ENCODE measurements around the gene TCF21. TPM values are rescaled to one million over a fixed set of nuclear protein-coding genes. Genes with fewer than 3 reads are reported as not detected.

TCF21 gene
- total RNA-seq, 1 experiment from 2014 or later, result not detected

DNA sequence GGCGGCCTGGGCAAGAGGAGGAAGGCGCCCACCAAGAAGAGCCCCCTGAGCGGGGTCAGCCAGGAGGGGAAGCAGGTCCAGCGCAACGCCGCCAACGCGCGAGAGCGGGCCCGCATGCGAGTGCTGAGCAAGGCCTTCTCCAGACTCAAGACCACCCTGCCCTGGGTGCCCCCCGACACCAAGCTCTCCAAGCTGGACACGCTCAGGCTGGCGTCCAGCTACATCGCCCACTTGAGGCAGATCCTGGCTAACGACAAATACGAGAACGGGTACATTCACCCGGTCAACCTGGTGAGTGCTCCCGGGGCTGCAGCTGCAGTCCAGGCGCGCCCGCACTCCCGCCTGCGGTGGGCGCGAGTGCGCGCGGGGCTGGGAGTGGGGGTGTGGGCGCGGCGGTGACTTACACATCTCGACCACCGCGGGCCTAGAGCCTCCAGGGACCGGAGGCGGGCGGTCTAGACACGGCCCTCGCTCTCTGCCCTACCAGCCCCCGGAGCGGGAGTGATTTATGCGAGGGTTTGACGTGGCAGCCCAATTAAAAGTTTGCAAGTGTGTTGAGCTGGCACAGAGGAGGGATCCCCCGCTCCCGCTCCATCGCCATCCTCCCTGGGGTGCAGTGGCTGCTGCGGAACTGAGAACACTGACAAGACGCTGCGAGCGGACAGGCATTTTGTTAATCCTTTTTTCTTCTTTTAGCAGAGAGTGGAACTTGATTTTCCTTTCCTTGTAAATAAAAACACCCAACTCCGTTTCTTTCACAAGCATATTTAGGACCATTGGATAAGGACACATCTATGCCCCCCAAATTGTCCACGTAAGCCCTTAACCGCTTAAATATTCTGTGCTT lies 867 bp downstream of the TCF21 start:
- peak; percentile 68 for DNase-seq (ENCODE audit: low read depth)

DNA sequence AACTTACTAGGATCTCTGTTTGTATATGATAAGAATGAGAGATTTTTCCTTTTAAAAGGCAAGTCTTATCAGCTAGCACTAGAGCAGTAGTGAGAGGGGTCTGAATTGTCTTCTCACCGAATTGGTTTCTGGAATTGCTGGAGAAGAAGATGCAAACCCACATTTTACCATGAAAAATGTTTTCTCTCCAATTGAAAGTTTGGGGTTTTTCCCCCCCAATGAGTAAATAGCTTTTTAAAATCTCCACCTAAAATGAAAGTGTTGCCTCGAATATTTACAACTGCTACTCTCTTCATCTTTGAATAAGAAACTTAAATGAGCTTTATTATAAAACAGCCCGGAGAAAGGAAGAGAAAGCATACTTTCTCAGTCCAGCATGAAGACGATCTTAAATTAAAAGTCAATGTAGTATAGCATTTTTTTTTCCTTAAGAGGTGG lies 1.8 kb downstream of the TCF21 start:
- no peak for DNase-seq (ENCODE audit: low read depth)

DNA sequence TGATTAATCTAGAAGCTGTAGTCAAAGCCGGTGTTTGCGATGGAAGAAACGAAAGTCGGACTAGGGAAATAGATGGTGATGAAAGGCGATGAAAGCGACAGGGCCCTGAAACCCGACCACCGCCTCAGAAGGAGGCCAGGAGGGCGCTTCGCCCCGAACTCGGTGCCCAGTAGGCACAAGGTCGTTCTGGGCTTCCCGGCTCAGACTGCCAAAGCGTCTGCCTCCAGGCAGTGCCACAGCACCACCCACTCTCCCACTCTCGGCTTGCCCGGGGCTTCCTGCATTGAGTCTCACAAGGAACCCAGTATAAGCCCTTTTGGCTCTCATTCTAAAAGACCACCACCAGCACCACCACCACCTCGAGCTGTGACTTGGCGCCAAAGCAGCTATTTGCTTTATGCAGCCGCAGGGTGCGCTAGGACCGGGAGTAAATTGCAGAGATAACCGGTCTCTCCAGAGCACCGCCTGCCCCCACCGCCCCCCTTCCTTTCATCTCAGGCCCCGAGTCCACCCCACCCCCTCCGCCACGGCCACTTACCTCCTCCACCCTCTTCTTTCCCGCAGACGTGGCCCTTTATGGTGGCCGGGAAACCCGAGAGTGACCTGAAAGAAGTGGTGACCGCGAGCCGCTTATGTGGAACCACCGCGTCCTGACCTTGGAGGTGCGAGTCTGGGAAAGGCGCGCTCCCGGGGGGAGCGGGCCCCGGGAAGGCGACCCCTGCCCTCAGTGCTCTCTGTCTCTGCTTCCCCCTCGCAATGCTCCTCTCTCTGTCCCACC lies 2.4 kb downstream of the TCF21 start:
- peak; percentile 44 for DNase-seq (ENCODE audit: low read depth)

DNA sequence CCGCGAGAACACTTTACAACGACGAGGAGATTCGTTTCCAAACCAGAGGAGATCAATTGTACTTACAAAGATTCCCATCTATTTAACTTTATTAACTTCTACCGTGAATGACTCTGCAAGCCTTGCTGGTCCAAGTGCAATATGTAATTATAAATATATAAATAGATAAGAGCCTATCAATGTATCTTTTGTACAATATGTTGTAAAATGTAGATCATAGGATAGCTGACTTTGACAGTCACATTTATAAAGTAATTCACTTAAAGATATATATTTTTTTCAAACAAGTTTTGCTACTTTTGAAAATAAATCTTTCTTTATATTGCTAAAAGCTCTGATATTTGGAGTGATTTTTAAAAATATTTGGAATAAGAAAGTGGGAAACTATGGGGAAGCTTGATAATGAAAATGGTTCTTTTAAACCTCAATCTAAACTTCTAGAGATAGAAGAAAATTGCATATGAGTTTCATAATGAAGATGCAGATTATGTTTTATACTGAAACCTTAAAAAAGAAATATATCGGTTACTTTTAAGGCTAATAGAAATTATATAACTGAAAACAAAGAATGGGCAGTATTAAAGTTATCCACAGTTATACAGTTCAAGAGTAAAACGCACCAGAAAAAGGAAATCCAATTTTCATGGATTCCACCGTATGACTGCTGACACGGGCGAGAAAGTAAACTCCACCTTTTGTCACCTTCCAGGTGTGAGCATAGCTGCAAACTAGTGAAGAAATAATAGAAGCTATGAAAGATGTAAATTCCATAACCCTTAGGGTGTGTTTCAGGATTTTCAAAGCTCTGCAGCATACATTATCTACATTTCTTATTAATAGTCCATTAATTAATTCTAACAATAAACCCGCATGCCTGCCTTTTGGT lies 3.3 kb downstream of the TCF21 start:
- DNase-seq (ENCODE audit: low read depth), result no peak

DNA sequence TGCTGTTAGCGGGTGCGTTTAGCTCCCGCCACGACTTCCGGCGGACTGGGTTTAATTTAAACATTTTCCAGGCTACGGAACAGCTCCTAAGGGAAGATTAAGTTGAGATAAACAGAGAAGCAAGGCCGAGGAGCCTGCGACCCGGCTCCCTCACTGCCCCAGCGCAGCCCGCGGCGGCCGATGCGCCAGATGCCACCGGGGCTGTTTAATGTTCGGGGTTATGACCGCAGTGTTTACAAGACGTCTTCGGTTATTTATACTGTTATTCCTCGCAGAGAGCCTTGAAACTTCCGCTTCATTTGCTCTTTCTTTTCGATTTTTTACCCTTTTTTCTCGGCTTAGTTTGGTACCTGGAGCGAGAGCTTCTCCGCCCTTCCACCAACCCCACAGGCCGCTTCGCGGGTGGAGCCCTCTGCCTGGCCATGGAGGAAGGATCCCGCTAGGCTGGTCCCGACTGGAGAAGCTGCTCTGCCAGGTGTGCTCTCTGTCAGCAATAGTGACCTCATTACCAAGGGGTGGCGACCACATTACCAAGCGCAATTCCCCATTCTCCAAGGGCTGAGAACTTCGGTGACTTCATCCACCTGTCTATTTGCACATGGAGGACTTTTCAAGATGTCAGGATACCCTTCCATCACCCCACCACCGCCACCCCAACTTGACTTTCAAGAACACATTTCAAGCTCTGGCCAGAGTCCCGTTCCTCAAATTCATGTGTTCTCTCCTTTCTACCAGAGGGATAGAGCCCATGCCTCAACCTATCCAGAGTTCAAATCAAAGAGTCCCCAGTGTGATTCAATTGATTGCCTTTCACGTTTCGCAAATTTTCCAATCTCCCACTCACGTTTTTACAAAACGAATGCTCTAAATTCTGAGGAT lies 4.1 kb downstream of the TCF21 start:
- no peak for DNase-seq (ENCODE audit: low read depth)

DNA sequence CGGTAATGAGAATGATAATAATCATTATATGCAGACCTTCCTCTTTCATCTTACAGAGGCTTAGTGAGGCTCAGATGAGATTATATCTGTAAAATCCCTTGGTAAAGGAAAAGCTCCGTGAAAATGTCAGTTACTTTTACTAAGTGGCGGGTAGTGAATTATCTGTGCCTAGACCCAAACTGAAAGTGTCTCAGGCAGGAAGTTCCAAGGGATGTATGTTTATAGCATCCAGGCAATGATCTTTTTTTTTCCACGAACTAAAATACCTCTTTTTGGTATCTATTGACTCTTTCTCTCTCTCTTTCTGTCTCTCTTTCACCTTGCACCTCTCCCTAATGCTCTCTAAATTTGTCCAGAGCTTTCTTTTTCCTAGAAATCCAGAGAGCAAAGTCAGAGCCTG lies 5.0 kb downstream of the TCF21 start:
- no peak for DNase-seq (ENCODE audit: low read depth)

DNA sequence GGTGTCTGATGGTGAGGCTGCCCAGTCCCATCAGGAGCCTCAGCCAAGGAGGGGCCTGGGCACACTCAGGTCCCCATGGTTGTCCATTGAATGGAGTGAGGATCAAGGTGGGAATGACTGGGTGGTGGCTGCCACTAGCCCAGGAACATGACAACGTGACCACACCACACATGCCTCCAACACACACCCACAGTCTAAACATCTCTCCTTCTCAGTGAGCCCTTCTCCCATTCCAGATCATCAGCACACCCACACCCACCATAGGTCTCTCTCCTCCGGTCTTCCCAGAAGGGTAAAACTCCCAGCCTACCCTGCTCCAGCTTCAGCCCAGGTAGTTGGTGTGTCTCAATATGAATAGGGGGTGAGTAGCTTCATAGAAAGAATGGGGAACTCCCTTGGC lies 5.5 kb downstream of the TCF21 start:
- DNase-seq (ENCODE audit: low read depth), result no peak

DNA sequence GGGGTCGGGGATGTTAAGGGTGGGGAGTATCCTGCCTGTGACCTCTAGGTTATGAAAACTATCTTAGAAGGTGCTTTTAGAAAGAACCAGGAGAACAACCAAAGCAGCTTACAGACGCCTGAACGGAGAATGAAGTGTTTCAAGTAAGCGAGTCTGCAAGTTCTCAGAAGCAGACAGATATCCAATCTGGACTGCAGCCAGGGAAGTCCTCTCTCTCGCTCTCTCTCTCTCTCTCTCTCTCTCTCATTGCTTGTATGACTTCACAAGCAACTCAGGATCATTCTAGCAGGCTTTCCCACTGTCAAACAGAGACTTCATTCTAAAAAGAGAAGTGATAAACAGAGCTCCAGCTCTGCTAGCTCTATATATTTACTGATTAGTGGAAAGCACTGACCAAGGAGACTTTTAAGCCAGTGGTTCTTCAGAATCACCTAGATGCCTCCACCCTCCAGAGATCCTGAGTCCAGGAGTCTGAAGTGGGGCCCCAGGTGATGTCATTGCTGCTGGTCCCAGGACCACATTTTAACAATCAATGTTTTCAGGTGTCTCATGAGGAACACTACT lies 6.0 kb downstream of the TCF21 start:
- no peak for DNase-seq (ENCODE audit: low read depth)

DNA sequence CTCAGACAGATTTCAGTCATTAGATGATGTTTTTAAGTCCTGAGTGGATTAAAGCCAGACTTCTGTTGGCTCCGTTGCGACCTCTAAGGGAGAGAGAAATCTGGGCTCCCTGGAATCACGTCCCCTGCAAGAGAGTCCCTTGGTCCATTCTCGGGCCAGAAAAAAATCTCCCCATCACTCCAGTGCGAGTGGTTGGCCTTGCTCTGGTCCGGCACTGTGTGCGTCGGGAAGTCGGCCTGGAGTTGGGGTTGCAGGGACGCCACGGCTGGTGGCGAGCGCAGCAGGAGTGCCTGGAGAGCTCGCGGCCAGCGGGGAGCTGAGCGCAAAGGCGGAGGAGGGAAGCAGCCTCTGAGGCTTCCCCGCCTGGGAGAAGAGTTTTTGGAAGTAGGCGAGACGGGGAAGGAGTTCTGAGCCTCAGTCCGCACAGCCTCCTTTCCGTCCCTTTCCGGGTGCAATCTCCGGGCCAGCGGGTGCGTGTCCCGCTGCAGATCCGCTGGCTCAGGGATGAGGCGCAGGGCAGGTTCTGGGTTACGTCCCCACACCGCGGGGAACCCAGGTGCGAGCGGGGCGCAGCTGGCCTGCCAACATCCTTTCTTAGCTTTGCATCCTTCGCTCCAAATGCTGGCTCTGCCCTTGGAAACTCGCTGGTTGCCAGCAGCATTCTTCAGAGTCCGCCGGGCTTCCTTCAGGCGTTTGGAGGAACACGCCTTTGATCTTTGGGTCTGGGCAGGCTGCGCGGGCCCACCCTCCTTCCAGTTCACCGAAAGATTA lies 6.8 kb downstream of the TCF21 start:
- peak; percentile 22 for DNase-seq (ENCODE audit: low read depth)

DNA sequence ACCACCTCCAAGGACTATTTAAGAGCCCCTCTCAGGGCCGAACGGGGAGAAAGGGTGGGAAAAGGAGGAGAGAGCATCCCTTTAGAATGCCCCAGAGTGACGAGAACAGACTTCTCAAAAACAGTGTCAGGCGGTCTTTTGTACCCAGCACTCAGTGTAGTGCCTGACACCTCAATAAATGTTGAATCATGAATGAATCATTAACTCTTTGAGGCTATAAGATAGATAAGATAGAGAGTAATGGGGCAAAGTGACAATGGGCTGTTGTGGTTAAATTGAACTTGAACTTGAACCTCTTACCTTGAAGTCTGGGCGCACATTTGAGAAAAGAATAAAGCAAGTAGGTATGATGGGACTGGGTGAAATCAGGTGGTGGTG lies 7.4 kb downstream of the TCF21 start:
- DNase-seq (ENCODE audit: low read depth), result no peak

DNA sequence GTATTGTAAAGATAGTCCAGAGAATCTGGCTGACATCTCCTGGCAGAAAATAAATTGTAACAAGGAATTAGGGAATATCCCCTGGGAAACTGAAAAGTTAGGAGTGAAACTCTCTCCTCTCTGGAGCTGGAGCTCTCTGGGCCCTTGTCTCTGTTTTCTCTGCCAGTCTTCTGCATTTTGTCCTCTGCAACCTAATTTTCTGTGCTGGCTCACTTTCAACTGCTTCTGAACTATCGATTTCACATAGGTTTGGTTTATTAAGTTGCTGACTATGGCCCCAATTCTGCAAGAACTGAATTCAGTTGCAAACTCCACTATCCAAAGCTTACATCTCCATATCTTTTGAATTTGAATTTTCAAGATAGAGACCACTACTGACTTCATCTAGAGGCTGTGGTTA lies 9.3 kb downstream of the TCF21 start:
- no peak for DNase-seq (ENCODE audit: low read depth)

DNA sequence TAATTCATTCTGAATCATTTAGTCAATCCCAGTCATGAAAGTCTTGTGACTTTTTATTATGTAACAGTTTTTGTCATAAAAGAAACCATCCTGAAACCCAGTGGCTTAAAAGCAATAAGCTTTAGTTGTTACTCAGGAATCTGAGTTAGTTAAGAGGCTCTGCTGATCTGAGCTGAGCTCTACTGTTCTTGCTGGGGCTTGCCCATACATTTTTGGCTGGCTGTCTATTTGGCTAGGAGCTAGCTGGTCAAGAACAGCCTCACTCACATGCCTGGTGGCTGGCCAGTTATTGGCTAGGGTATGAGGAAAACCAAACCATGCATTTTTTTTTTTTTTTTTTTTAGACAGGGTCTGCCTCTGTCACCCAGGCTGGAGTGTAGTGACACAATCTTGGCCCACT lies 10.6 kb downstream of the TCF21 start:
- no peak for DNase-seq (ENCODE audit: low read depth)

DNA sequence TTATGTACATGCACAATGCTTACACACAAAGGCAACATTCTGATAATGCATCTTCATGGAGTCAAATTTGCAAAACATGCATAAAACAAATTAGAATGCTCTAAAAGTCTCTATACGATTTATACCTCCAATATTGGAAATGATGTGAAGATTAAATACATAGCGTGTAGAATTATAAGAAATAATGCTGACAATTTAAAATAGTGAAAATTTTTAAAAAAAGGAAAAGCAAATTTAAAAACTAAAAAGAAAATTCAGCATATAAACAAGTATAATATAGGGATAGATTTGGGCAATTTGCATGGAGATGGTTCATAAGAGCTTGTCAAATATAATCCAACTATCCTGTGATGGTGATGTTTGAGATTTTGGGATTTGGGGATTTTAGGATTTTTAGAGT lies 14.9 kb downstream of the TCF21 start:
- no peak for DNase-seq (ENCODE audit: low read depth)

DNA sequence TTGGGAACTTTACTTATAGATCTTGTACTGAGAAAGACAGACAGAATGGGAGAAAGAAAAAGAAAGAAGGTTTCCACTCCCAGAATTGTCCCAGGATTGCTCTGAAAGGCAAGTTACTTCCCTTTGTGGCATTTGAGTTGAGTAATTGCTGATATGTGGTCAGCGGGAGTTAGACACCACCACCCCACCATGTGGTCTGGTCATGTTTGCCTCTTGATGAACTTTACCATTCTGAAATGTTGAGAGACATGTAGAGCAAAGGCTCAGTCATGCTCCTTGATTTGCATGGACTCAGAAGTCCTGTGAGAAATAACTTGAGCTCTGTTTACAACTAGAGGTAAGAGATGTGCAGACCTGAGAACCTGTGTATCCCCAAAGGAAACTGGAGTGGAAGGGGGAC lies 17.1 kb downstream of the TCF21 start:
- peak; percentile 37 for DNase-seq (ENCODE audit: low read depth)

DNA sequence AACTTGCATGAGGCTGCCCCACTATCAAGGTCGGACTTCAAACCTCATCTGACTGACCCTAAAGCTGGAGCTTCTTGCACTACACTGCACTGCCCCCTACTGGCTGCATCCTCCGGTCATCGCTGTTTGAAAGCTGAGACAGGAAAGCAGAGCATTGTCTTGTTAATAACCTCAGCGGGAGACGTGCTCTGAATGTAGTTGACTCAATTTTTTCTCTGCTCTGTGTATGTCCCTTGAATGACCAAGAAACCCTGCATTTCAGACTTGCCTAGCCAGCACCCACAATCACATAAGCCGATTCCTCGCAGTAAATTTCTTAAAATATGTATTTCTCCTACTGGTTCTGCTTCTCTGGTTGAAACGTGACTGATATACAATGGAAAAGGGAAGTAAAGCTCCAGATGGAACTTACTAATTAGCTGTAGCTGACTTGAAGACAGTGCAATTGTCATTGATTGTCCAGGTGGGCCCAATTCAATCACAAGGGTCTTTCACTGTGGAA lies 27.8 kb downstream of the TCF21 start:
- DNase-seq (ENCODE audit: low read depth), result peak; percentile 88

DNA sequence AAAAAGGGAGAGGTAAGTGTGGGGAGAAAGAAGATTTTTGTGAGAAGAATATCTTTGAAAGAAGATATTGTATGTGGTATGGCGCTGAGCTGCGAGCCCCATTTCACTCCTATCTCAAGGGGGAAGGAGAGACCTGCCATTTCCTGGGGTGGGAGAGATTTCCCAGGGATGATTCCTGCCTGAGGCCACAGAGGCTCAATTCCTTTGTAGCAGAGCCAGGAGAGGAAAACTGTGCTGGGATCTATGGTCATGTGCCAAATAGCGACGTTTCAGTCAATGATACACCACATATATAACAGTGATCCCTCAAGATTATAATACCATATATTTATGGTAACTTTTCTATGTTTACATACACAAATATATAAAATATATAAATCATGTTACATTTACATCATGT lies 28.9 kb downstream of the TCF21 start:
- DNase-seq (ENCODE audit: low read depth), result no peak

DNA sequence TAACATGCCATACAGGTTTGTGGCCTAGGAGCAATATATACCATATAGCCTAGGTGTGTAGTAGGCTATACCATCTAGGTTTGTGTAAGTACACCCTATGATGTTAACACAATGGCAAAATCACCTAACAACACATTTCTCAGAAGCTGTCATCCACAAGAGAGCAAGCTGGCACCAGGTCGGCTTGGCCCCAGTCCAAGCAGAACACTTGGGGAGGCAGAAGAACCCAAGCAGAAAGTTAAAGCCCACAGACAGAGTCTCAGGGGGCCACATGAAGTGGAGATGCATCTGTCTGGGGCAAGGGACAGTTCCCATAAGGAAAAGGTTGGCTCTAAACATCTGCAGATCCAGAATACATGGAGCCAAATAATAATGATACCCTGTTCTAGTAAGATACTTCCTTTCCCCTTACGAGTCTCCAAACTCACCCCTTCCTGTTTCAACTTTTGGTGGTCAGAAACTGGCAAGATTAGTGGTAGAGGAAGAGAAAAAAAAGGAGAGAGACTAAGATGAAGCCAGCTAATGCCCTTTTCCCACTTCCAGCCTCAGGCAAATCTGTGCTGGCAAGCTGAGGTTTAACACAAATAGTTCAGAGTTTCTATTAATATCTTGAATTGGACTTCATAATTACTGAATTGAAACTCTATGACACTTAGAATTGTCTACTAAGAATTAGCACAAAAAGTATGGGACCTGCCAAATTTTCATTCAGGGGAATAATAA lies 29.5 kb downstream of the TCF21 start:
- no peak for DNase-seq (ENCODE audit: low read depth)

DNA sequence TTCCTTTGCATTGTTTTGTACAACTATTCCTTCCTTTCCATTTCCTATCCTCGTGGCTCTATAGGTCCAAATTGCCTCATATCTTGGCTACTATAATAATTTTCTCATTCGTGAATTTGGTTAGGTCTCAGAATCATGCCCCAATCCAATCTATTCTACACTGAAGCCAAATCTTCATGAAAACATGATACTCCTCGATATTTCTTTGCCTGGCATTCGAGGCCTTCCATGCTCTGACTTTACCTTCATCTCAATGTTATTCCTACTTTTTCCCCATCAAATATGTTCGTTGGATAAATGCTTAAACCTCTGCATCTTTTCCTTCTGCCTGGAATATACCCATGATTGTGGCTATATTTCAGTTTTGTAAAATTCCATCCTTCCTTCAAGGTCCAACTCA lies 30.4 kb downstream of the TCF21 start:
- DNase-seq (ENCODE audit: low read depth), result no peak

DNA sequence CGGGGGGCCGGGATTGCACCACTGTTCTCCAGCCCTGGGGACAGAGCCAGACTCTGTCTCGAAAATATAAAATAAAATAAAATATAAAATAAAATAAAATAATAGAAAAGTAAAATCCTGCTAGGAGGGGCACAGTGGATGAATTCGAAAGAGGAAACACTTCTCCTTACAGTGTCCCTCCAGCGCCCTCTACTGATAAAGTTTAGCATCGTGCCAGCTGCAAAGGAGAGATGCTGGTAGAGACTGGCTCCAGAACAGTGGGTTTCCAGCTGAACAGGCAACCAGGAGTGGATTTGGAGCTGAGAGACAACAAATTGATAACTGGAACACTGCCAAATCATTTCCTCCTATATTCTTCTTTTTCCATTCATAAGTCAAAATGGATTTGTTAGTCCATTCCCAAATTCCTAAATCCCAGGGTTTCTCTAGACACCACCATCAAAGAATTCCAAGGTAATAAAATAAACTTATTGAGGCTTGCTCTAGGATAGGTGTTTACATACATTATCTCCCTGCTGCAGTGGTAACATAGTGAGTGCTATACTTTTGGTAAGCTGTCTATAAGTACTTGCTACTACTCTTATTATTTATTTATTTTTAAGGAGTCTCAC lies 32.4 kb downstream of the TCF21 start:
- peak; percentile 77 for DNase-seq (ENCODE audit: low read depth)

Measured in Daoy (cell line).